Panc1 (cell line): ENCODE results near the gene PTPRCAP. TPM values are rescaled to one million over a fixed set of nuclear protein-coding genes. Genes with fewer than 3 reads are reported as not detected.

ENCODE experiments used
- ATAC-seq: fragments of 200-7000 bp; cut with Tn5 transposase; 2 replicates; pipeline ENCODE4 v1.9.1; 2020; ENCODE audit warnings: mild to moderate bottlenecking, moderate library complexity
- BruUV-seq: library from RNA; stranded (reverse); fragments of 400-500 nt; replicated peaks from 2 replicates; lab custom pipeline; 2021; lab: Mats Ljungman, UMichigan
- CTCF ChIA-PET: fragments of 300-600 bp; sonication (Branson Sonifier 250); formaldehyde crosslinking; loops from one replicate; lab custom pipeline; 2022; ENCODE audit warnings: antibody characterized with exemption; lab: Charles Lee
- POLR2A ChIA-PET: fragments of 300-600 bp; sonication (Branson Sonifier 250); formaldehyde crosslinking; loops from one replicate; lab custom pipeline; 2022; ENCODE audit warnings: antibody characterized with exemption; lab: Charles Lee
- DNase-seq: peaks from one replicate; pipeline ENCODE4 v3.0.0-alpha.2; 2010; ENCODE audit warnings: low read depth, low spot score
- H3K27ac ChIP-seq: 2 replicates; pipeline ENCODE4 v1.5.1; 2011; ENCODE audit warnings: mild to moderate bottlenecking, low read length, inconsistent platforms
- H3K27me3 ChIP-seq: fragments of 200-500 bp; sonication (Bioruptor generic); 2 replicates; pipeline ENCODE4 v1.6.0; 2014; ENCODE audit warnings: low read length, inconsistent platforms; ENCODE audit not compliant: control insufficient read depth, insufficient read depth
- H3K36me3 ChIP-seq: fragments of 200-500 bp; sonication (Bioruptor generic); 2 replicates; pipeline ENCODE4 v1.5.1; 2014; ENCODE audit warnings: inconsistent platforms, mild to moderate bottlenecking, low read length, moderate library complexity; ENCODE audit not compliant: control insufficient read depth, insufficient read depth
- H3K4me1 ChIP-seq: 2 replicates; pipeline ENCODE4 v1.5.1; 2011; ENCODE audit warnings: inconsistent platforms, mild to moderate bottlenecking, low read length, moderate library complexity; ENCODE audit not compliant: control insufficient read depth, insufficient read depth
- H3K4me3 ChIP-seq, 2 experiments: 2 replicates each; pipeline ENCODE4 v1.5.1; 2011 to 2012; ENCODE audit warnings: low read depth in 2 of 2, low read length in 2 of 2, mild to moderate bottlenecking in 2 of 2, inconsistent platforms in 1 of 2, moderate library complexity in 1 of 2
- H3K9me3 ChIP-seq: fragments of 200-500 bp; sonication (Bioruptor generic); 2 replicates; pipeline ENCODE4 v1.5.1; 2014; ENCODE audit warnings: low read depth, mild to moderate bottlenecking, inconsistent platforms, low read length, moderate library complexity; ENCODE audit not compliant: control insufficient read depth, insufficient read depth
- POLR2AphosphoS5 ChIP-seq: IDR thresholded peaks from 2 replicates; pipeline ENCODE4 v1.6.1; 2012; ENCODE audit warnings: mild to moderate bottlenecking, low read depth, low read length, moderate library complexity
- SIN3A ChIP-seq: IDR thresholded peaks from 2 replicates; pipeline ENCODE4 v1.6.1; 2012; ENCODE audit warnings: low read depth, mild to moderate bottlenecking, low read length, moderate library complexity, borderline replicate concordance; ENCODE audit not compliant: insufficient read depth
- TCF7L2 ChIP-seq: IDR thresholded peaks from 2 replicates; pipeline ENCODE4 v1.6.1; 2011; ENCODE audit warnings: mild to moderate bottlenecking, low read depth, low read length, inconsistent platforms
- in situ Hi-C: cut with HindIII; loops from 2 replicates; pipeline ENCODE4 v1.10.0; 2016; ENCODE audit warnings: low sequenced_read_pairs, low pct_unique_long_range_greater_than_20kb
- intact Hi-C: fragments of 100-400 bp; cut with micrococcal nuclease; formaldehyde crosslinking; loops from one replicate; pipeline ENCODE4 v1.10.0; 2022; ENCODE audit not compliant: unreplicated experiment
- total RNA-seq: library from RNA; stranded (reverse); gene quantifications from one replicate; pipeline ENCODE4 v1.2.1, GENCODE V29; 2021; ENCODE audit not compliant: unreplicated experiment
- TF ChIP-seq, protein P1 (sequence below), 2 experiments: IDR thresholded peaks; 2 replicates each; pipeline ENCODE4 v1.6.1; 2011 to 2012; ENCODE audit warnings: low read depth in 2 of 2, control low read depth in 1 of 2, low read length in 1 of 2, mild to moderate bottlenecking in 1 of 2, moderate library complexity in 1 of 2; ENCODE audit not compliant: insufficient read depth in 1 of 2
- TF ChIP-seq, protein P2 (sequence below): fragments of 450-650 bp; IDR thresholded peaks from 2 replicates; pipeline ENCODE4 v1.5.1; 2017; ENCODE audit warnings: mild to moderate bottlenecking

Gene PTPRCAP
- total RNA-seq, 1 experiment from 2014 or later: 0.82 TPM

DNA sequence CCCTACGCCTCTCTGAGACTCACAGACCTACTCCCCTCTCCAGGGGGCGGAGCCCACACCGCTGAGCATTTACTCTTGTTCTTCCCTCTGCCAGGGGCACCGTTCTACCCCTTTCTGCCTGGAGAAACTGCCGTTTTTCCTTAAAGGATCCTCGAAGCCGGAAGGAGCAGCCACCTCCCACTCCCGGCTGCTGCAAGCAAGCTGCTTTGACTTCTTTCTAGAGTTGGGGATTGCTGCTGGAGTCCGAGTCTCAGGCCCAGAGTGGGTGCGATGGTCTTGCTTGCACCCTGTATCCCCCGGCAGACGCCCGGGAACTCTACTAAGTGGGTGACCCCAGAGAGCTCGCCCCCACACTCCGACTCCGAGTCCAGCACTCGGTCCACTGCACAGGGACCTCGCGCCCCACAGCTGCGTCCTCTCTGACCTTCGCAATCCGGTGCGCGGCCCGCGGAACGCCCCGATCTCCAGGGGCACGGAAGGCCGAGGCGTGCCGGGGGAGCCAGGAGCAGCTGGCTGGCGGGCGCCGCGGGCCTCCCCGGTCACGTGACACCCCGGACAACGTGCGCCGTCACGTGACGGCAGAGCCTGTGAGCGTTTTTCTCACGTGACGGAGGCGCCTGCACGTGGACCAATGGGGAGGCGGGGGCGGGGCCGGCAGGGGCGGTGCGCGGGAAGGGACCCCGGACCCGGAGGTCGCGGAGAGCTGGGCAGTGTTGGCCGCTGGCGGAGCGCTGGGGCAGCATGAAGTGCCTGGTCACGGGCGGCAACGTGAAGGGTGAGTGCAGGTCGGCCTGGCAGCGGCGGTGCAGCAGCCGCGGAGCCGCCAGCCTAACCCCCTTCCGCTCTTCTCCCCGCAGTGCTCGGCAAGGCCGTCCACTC is 45.9 kb downstream of the PTPRCAP start, which contains the start of gene RAD9A:
TSS of gene RAD9A (plus strand) at position 683 of the 879 bp plus-strand sequence. CDS start at position 742, 59 bp downstream.
- TF ChIP-seq POLR2AphosphoS5: peak; percentile 89
- TF ChIP-seq, protein P1, sequence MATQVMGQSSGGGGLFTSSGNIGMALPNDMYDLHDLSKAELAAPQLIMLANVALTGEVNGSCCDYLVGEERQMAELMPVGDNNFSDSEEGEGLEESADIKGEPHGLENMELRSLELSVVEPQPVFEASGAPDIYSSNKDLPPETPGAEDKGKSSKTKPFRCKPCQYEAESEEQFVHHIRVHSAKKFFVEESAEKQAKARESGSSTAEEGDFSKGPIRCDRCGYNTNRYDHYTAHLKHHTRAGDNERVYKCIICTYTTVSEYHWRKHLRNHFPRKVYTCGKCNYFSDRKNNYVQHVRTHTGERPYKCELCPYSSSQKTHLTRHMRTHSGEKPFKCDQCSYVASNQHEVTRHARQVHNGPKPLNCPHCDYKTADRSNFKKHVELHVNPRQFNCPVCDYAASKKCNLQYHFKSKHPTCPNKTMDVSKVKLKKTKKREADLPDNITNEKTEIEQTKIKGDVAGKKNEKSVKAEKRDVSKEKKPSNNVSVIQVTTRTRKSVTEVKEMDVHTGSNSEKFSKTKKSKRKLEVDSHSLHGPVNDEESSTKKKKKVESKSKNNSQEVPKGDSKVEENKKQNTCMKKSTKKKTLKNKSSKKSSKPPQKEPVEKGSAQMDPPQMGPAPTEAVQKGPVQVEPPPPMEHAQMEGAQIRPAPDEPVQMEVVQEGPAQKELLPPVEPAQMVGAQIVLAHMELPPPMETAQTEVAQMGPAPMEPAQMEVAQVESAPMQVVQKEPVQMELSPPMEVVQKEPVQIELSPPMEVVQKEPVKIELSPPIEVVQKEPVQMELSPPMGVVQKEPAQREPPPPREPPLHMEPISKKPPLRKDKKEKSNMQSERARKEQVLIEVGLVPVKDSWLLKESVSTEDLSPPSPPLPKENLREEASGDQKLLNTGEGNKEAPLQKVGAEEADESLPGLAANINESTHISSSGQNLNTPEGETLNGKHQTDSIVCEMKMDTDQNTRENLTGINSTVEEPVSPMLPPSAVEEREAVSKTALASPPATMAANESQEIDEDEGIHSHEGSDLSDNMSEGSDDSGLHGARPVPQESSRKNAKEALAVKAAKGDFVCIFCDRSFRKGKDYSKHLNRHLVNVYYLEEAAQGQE (IDR thresholded peaks at IDR 0.05; ENCODE audit: insufficient read depth in 1 of 2, low read depth in 2 of 2, low read length in 1 of 2): peak in 1 of 2 experiments; percentile 54; a peak in 1 of 4 replicates
- peak; percentile 98; the same call in 1 of the 2 replicates for TF ChIP-seq SIN3A
- TF ChIP-seq, protein P2, sequence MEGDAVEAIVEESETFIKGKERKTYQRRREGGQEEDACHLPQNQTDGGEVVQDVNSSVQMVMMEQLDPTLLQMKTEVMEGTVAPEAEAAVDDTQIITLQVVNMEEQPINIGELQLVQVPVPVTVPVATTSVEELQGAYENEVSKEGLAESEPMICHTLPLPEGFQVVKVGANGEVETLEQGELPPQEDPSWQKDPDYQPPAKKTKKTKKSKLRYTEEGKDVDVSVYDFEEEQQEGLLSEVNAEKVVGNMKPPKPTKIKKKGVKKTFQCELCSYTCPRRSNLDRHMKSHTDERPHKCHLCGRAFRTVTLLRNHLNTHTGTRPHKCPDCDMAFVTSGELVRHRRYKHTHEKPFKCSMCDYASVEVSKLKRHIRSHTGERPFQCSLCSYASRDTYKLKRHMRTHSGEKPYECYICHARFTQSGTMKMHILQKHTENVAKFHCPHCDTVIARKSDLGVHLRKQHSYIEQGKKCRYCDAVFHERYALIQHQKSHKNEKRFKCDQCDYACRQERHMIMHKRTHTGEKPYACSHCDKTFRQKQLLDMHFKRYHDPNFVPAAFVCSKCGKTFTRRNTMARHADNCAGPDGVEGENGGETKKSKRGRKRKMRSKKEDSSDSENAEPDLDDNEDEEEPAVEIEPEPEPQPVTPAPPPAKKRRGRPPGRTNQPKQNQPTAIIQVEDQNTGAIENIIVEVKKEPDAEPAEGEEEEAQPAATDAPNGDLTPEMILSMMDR: no peak
- TF ChIP-seq TCF7L2: no peak
- DNase-seq: peak; percentile 36
- intact Hi-C loops (no loop called here), in situ Hi-C loops (no loop called here)
- ChIA-PET POLR2A (interaction anchor here (0.6 kb wide), 1 partner anchor 270 kb away, joined by 3 read pairs; no protein-coding TSS in a partner anchor), CTCF (interaction anchor here (0.5 kb wide), 1 partner anchor 311 kb away, joined by 4 read pairs; no protein-coding TSS in a partner anchor)
- TSS peak; percentile 94 for BruUV-seq
- Histone ChIP-seq H3K27ac (peak within 1 kb of the TSS; percentile 88), H3K9me3 (no peaks in the 10 kb centered on the region), H3K27me3 (no peaks in the 10 kb centered on the region), H3K4me3 (peak within 1 kb of the TSS; percentile 87 to 100), H3K4me1 (peaks cover 12% of the 10 kb centered on the region), H3K36me3 (no peaks in the 10 kb centered on the region; the same call in 1 of the 2 replicates)
- ATAC-seq: peak; percentile 83

DNA sequence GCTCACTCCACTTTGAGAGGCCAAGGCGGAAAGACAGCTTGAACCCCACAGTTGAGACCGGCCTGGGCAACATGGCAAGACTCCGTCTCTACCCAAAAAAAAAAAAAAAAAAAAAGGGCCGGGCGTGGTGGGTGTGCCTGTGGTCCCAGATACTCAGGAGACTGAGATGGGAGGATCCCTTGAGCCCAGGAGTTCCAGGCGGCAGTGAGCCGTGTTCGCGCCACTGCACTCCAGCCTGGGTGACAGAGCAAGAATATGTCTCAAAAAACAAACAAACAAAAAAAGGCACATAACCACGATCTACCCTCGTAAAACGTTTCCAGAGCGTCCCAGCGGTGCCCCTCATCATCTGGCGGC is 46.6 kb downstream of the PTPRCAP start:
- peaks cover 10% of the 10 kb centered on the region for H3K4me1 ChIP-seq
- H3K4me3 ChIP-seq: peak overlapping the region; percentile 87 to 100
- in situ Hi-C loops (no loop called here), intact Hi-C loops (no loop called here)
- TF ChIP-seq TCF7L2 (no peak), SIN3A (no peak), POLR2AphosphoS5 (no peak)
- TF ChIP-seq, protein P2: no peak
- TF ChIP-seq, protein P1 (IDR thresholded peaks at IDR 0.05; ENCODE audit: insufficient read depth in 1 of 2, low read depth in 2 of 2, low read length in 1 of 2): no peak
- DNase-seq (no peak), ATAC-seq (no peak)
- no peaks in the 10 kb centered on the region for H3K27me3 ChIP-seq
- ChIA-PET POLR2A (no interaction called here), CTCF (no interaction called here)
- no peaks in the 10 kb centered on the region for H3K36me3 ChIP-seq
- H3K27ac ChIP-seq: peak overlapping the region; percentile 88
- BruUV-seq: no TSS peak
- no peaks in the 10 kb centered on the region for H3K9me3 ChIP-seq
